Suprapubic skin (tissue), 3 donors: ENCODE data around the gene SSR4.

Experiments used
- EP300 ChIP-seq: sonication (generic); formaldehyde crosslinking; IDR thresholded peaks from one replicate; pipeline ENCODE4 v1.6.1; 2017; ENCODE audit warnings: antibody characterized with exemption
- TF ChIP-seq, protein P1 (sequence below), 2 donors: fragments of 200-600 bp in 1 of 2; fragments of 450-650 bp in 1 of 2; sonication (generic) in 1 of 2; IDR thresholded peaks; one replicate each; pipeline ENCODE4 v1.5.1; 2016 to 2019; ENCODE audit warnings: antibody characterized with exemption in 2 of 2, mild to moderate bottlenecking in 1 of 2, moderate library complexity in 1 of 2

DNA sequence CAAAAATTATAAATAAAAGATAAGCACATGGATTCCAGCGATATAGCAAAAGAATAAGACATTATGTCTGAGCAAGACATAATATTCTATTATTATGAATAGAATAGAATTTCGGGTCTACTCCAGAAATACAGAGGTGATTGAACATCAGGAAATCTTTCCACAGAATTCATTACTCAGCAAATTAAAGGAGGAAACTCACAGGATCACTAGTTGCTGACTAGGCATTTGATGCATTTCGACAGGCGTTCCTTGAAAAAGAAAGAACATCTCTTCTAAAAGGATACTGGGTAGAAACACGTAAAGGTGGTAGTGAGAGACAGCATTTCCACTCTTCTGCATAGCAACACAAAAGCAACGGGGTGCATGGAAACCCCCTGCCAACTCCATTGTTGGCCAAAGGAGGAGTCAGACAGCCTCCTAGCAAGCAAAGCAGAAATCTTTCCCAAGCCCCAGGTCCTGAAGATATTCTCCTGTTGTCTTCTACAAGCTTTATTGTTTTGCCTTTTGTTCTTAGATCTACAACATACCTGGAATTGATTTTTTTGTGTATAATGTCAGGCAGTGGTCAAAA, 50.1 kb downstream of the SSR4 start:
- TF ChIP-seq, protein P1, sequence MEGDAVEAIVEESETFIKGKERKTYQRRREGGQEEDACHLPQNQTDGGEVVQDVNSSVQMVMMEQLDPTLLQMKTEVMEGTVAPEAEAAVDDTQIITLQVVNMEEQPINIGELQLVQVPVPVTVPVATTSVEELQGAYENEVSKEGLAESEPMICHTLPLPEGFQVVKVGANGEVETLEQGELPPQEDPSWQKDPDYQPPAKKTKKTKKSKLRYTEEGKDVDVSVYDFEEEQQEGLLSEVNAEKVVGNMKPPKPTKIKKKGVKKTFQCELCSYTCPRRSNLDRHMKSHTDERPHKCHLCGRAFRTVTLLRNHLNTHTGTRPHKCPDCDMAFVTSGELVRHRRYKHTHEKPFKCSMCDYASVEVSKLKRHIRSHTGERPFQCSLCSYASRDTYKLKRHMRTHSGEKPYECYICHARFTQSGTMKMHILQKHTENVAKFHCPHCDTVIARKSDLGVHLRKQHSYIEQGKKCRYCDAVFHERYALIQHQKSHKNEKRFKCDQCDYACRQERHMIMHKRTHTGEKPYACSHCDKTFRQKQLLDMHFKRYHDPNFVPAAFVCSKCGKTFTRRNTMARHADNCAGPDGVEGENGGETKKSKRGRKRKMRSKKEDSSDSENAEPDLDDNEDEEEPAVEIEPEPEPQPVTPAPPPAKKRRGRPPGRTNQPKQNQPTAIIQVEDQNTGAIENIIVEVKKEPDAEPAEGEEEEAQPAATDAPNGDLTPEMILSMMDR (IDR thresholded peaks at IDR 0.05): no peak
- TF ChIP-seq EP300: no peak
